Gastroesophageal sphincter (tissue), 4 donors: ENCODE measurements around the gene FCN2. TPM values are rescaled to one million over a fixed set of nuclear protein-coding genes. Genes with fewer than 3 reads are reported as not detected.

Experiments
- ATAC-seq: fragments of 150-250 bp; one replicate; pipeline ENCODE4 v1.9.1; 2016; ENCODE audit warnings: mild to moderate bottlenecking, moderate library complexity
- H3K27ac ChIP-seq, 4 donors: fragments of 200-600 bp; sonication (generic) in 3 of 4; 1 replicate in 3 of 4; 2 replicates in 1 of 4; pipeline ENCODE4 v1.5.1; 2016 to 2019
- H3K27me3 ChIP-seq: fragments of 200-600 bp; sonication (generic); one replicate; pipeline ENCODE4 v1.5.1; 2019
- H3K36me3 ChIP-seq, 2 donors: fragments of 200-600 bp; sonication (generic); one replicate each; pipeline ENCODE4 v1.5.1; 2019; ENCODE audit warnings: control low read depth in 1 of 2
- H3K4me1 ChIP-seq, 3 donors: fragments of 200-600 bp; sonication (generic); 1 replicate in 2 of 3; 2 replicates in 1 of 3; pipeline ENCODE4 v1.5.1; 2016 to 2019; ENCODE audit warnings: control low read depth in 2 of 3
- H3K4me3 ChIP-seq, 2 donors: fragments of 200-600 bp; sonication (generic); one replicate each; pipeline ENCODE4 v1.5.1; 2019; ENCODE audit warnings: mild to moderate bottlenecking in 1 of 2, moderate library complexity in 1 of 2
- H3K9me3 ChIP-seq, 3 donors: fragments of 200-600 bp; sonication (generic); one replicate each; pipeline ENCODE4 v1.5.1; 2017 to 2019; ENCODE audit warnings: control low read depth in 2 of 3
- CTCF ChIP-seq, 4 experiments: fragments of 200-600 bp in 2 of 4; fragments of 450-650 bp in 2 of 4; sonication (generic) in 1 of 4; IDR thresholded peaks; one replicate each; pipeline ENCODE4 v1.5.1; 2017 to 2019; ENCODE audit warnings: antibody characterized with exemption in 4 of 4, mild to moderate bottlenecking in 2 of 4, moderate library complexity in 2 of 4
- EP300 ChIP-seq: sonication (generic); formaldehyde crosslinking; IDR thresholded peaks from one replicate; pipeline ENCODE4 v1.6.1; 2017; ENCODE audit warnings: antibody characterized with exemption, mild to moderate bottlenecking
- POLR2A ChIP-seq, 2 donors: fragments of 450-650 bp; IDR thresholded peaks; one replicate each; pipeline ENCODE4 v1.6.1; 2017; ENCODE audit warnings: antibody characterized with exemption in 2 of 2, mild to moderate bottlenecking in 2 of 2, moderate library complexity in 1 of 2
- POLR2AphosphoS5 ChIP-seq: sonication (generic); formaldehyde crosslinking; IDR thresholded peaks from one replicate; pipeline ENCODE4 v1.6.1; 2017; ENCODE audit warnings: antibody characterized with exemption
- WGBS, 2 donors: methylation state at CpG; one replicate each; pipeline ENCODE4 v1.1.5; 2018; ENCODE audit warnings: low coverage in 1 of 2; 5-methylcytosine and 5-hydroxymethylcytosine counted together
- total RNA-seq, 4 donors: library from RNA; depleted of rRNA; stranded (reverse); fragments of >200 nt; gene quantifications; one replicate each; pipeline ENCODE4 v1.1.0, GENCODE V29; 2016

FCN2 gene
- total RNA-seq, 4 donors from 2014 or later, result not detected

- Histone ChIP-seq H3K27me3 (no peaks in the 10 kb centered on the region), H3K36me3 (peaks cover 0 to 43% of the 10 kb centered on the region in 2 donors), H3K27ac (no peak overlapping the region), H3K4me3 (no peak overlapping the region), H3K4me1 (no peaks in the 10 kb centered on the region), H3K9me3 (no peaks in the 10 kb centered on the region)
- no peak for ATAC-seq
- 76 to 92% methylated on average over 3 to 6 of the region's 16 CpGs for WGBS, 2 donors
- TF ChIP-seq POLR2A (IDR thresholded peaks at IDR 0.05) (no peak), EP300 (no peak), CTCF (IDR thresholded peaks at IDR 0.05) (no peak), POLR2AphosphoS5 (no peak)
Observed at GRCh38 chr9:134846187-134846586, 34.4 kb upstream of the FCN2 start.

- no peak for TF ChIP-seq POLR2A (IDR thresholded peaks at IDR 0.05)
- TF ChIP-seq EP300, result no peak
- TF ChIP-seq POLR2AphosphoS5, result no peak
- no peak for TF ChIP-seq CTCF (IDR thresholded peaks at IDR 0.05)
- Histone ChIP-seq H3K9me3 (no peaks in the 10 kb centered on the region), H3K27me3 (no peaks in the 10 kb centered on the region), H3K27ac (no peak overlapping the region), H3K36me3 (peaks cover 0 to 39% of the 10 kb centered on the region in 2 donors), H3K4me3 (no peak overlapping the region), H3K4me1 (no peaks in the 10 kb centered on the region)
- WGBS, 2 donors, result 54 to 71% methylated on average over 1 of the region's 1 CpG
- no peak for ATAC-seq
Observed at GRCh38 chr9:134846699-134847098, 33.9 kb upstream of the FCN2 start.

- no peak overlapping the region for H3K4me3 ChIP-seq
- TF ChIP-seq POLR2A (IDR thresholded peaks at IDR 0.05), result no peak
- no peak for TF ChIP-seq POLR2AphosphoS5
- TF ChIP-seq EP300, result no peak
- no peak for TF ChIP-seq CTCF (IDR thresholded peaks at IDR 0.05)
- no peaks in the 10 kb centered on the region for H3K4me1 ChIP-seq
- H3K36me3 ChIP-seq, result peaks cover 0 to 35% of the 10 kb centered on the region in 2 donors
- WGBS, 2 donors, result 79% methylated on average over 2 of the region's 3 CpGs; no CpG with 5 or more reads in 1 of the 2 donors
- no peaks in the 10 kb centered on the region for H3K9me3 ChIP-seq
- no peak overlapping the region for H3K27ac ChIP-seq
- ATAC-seq, result no peak
- no peaks in the 10 kb centered on the region for H3K27me3 ChIP-seq
Observed at GRCh38 chr9:134847138-134847537, 33.5 kb upstream of the FCN2 start.

DNA sequence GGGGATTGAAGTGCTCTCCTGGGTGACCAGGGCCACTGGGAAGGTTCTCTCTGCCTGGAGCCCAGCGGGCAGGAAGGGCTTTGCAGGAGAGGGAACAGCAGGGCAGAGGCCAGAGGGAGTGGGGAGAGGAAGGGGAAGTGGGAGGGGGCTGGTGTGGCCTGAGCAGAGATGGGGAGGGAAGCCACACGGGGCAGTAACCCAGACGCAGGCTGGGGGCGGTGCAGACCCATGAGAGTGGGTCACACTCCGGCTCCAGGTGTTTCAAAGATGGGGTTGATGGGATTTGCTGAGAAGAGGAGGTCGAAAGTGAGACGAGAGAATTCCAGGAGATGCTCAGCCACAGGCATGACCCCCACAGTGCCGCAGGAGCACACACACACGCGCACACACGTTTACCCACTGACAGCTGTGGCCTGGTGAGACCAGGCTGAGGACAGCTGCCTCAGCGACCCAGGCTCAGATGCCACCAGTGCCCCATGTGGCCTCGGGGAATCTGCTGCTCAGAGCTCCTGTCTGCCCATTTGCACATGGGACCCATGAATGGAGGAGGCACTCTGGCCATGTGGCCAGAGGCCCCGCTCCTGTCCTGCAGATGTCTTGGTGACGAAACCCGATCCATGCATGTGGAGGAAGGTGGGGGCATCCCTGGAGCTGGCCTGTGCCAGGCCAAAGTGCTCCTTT is 32.7 kb upstream of the FCN2 start:
- peaks cover 0 to 5% (median 0%) of the 10 kb centered on the region in 3 donors for H3K4me1 ChIP-seq
- no peak for TF ChIP-seq POLR2AphosphoS5
- no peak for ATAC-seq
- no peak overlapping the region for H3K4me3 ChIP-seq
- H3K27ac ChIP-seq, result no peak overlapping the region
- no peaks in the 10 kb centered on the region for H3K9me3 ChIP-seq
- 50 to 70% methylated on average over 6 to 10 of the region's 16 CpGs for WGBS, 2 donors
- H3K27me3 ChIP-seq, result no peaks in the 10 kb centered on the region
- peaks cover 0 to 28% of the 10 kb centered on the region in 2 donors for H3K36me3 ChIP-seq

- WGBS, 2 donors, result no CpG with 5 or more reads among the region's 10 CpGs
- TF ChIP-seq POLR2AphosphoS5, result no peak
- TF ChIP-seq EP300, result no peak
- TF ChIP-seq CTCF (IDR thresholded peaks at IDR 0.05), result no peak
- no peak for TF ChIP-seq POLR2A (IDR thresholded peaks at IDR 0.05)
- H3K36me3 ChIP-seq, result peaks cover 0 to 21% of the 10 kb centered on the region in 2 donors
- no peaks in the 10 kb centered on the region for H3K27me3 ChIP-seq
- H3K27ac ChIP-seq, result no peak overlapping the region
- H3K4me1 ChIP-seq, result peaks cover 0 to 9% (median 0%) of the 10 kb centered on the region in 3 donors
- H3K4me3 ChIP-seq, result no peak overlapping the region
- ATAC-seq, result no peak
- H3K9me3 ChIP-seq, result no peaks in the 10 kb centered on the region
Observed at GRCh38 chr9:134848504-134848903, 32.1 kb upstream of the FCN2 start.
